Glomerular endothelial cell (primary cell): ENCODE results near the gene CCR3. TPM values are rescaled to one million over a fixed set of nuclear protein-coding genes. Genes with fewer than 3 reads are reported as not detected.

ENCODE experiments used
- DNase-seq: peaks from one replicate; pipeline ENCODE4 v3.0.0-alpha.2; 2011; ENCODE audit warnings: low read depth, low spot score; ENCODE audit errors: extremely low read depth
- total RNA-seq: library from RNA; depleted of rRNA; stranded (reverse); fragments of >200 nt; gene quantifications from 2 replicates; pipeline ENCODE4 v1.2.3, GENCODE V29; 2015

CCR3 gene
- total RNA-seq, 1 donor from 2014 or later, result not detected

DNA sequence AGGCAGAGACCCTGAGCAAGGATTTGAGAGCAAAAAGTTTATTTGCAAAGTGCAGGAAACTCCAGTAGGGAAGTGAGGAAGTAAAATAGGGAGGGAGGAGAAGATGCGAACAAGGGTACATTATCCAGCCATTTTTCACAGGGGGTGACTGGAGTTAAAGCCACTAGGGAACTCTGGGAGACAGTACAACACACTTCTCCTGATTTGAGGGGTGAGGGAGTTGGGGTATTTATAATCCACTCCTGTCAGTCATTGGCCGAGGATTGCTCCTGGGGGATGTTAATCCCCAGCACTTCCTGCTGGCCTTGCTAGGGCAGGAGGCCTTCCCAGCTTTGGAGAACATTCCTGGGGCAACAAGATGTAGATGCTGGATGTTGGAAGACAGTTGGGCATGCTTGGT lies 28.2 kb downstream of the CCR3 start:
- no peak for DNase-seq

DNA sequence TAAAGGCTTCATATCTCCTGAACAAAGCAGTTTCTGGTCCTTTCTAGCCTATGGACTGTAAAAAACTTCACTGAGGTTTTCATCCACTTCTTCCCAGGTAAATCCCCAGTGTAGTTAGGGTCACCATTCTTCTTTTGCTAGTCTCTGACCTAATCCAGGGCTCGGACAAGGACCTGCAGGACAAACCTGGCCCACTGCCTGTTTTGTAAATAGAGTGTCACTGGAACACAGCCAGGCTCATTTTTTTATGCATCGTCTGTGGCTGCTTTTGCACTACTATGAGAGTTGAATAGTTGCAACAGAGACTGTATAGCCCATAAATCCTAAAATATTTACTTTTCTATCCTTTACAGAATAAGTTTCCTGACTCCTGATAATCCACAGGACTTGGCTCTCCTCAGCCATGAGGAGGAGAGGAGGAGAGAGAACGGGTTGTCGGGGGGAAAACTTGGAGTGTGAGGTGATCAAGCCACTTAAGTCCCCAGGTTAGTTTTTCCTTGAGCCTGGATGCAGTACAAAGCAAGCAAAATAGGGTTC lies 29.0 kb downstream of the CCR3 start:
- no peak for DNase-seq

DNA sequence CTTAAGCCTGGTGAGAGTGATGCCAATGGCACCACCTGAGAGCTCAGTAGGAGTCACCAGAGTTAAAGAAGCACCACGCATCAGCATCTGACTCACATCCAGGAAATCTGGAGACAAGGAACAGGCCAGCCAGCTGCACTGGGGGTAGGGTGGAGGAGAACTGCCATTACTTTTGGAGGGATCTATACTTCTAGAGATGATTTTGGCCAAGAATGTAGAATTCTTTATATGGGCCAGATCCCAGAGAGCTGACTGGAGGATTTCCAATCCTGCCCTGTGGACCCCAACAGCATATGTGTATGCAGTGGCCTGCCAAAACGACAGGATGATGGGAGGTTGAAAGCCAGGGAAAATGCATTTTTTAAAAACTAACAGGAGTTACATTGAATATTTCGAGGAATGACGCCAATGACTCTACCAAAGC lies 29.8 kb downstream of the CCR3 start:
- no peak for DNase-seq

DNA sequence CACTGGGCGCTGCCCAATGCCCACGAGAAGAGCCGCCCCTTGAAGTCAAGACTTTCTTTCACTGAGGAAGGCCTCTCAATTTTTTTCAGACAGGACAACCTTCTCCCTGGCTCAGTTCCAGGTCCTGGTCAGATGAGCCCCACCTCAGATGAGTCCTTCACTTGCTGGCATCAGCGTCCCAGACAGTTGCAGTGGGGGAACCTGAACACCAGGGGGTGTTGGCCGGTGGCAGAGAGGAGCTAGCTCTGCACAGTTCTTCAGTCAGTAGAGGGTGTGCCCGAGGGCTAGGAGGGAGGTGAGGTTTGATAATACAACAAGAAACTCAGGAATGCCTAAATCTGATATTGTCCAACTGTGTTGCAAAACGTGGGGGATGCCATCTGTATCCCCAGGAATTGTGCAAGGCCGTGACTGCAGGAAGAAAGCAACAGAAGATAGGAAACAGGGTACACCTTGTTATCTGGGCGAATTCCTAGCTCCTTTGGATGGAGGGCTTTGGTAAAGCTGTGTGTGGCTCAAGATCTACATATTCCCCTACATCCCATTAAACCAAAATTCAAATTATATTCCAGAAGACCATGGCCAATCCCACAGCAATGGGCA lies 34.3 kb downstream of the CCR3 start:
- no peak for DNase-seq

DNA sequence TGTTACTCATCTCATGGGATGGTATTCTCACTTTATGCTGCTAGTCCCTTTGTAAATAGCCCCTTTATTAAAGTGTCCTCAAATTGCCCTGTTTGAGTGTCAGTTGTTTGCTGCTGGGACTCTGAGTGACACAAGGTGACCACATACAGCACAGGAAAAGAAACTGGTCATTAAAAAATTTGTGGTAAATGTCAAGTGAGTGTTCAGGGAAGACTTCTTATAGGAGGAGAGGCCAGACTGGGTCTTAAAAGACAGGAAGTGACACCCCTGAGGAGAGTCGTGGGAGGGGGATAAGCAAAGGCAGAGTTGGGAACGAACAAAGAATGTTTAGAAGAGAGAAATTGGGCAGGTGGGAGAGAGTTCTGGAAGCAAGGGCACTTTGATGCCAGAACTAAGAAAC lies 35.2 kb downstream of the CCR3 start:
- no peak for DNase-seq

DNA sequence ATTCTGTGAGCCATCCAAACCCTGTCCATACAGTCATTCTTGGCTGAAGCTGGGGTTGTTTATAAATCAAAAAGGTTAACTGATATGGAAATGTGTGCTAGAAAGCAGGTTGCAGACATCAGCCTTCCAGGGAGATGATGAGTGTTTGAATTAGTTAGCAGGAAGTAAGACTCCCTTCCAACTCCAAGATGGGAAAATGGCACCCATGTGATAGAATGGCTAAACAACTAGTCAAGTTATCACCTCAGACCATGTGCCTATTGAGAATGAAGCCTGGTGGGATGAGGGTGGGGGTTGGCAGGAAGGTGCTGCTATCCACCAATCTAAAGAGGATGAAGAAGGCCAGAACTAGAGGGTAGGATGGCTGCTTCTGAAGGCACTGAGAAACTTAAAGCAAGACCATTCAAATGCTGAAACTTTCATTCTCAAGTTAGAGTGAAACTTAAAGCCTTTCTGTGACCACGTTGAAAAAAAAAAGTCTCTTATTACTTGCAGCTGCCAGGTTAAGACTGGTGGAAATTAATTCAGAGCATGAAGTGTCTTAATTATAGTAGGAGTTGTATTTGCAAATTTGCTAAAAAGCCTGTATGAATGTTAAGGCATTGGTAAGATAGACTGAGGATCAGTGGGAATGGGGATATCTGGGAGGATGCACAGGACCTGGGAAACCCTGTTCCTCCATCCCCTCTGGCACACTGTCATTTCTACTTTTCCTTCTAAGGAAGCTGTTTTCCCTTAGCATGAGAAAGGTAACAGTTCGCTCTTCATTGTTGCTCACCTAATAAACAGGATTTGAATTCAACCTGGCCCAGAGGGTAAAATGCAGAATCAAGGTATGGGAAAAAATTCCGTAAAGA lies 36.8 kb downstream of the CCR3 start:
- no peak for DNase-seq

DNA sequence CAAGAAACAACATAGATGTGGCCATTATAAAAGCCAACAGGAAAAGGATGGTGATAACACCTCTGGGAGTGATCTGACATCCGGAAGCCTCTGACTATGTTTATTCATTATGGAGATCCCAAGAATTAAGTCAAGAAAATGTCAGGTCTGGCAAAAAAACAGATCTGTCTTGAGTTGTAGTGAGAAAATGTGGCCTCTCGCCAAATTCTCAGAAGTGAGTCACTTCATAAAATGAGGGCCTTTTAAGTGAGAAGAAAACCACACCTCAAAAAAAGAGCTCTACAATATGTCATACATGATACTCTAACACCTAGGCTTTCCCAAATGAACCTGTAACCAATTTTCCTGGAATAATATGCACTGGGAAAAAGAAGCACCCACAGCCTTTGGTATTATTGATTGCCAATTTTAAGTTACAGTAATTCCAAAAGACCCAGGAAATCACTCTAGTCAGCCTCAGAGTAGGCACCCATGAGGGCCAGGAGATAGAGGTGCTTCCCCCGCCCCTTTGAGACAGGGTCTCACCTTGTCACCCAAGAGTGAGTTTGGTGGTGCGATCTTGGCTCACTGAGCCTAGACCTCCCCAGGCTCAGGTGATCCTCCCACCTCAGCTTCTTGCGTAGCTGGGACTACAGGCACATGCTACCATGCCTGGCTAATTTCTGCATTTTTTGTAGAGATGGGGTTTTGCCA lies 38.0 kb downstream of the CCR3 start:
- DNase-seq, result no peak

DNA sequence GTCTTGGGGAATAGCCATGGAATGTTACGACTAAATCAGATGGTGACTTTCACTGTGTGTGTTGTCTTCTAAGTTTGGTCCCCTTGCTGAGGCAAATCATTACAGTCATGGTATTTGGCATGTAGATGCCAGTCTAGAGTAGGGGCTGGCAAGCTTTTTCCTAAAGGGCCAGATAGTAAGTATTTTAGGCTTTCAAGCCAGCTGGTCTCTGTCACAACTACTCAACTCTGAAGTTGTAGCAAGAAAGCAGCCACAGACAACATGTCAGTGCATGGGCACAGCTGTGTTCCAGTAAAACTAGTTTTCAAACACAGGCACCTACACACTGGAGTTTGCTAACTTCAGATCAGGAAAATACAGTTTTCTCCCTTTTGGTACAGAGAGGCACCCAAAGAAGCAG lies 39.3 kb downstream of the CCR3 start:
- DNase-seq, result no peak

DNA sequence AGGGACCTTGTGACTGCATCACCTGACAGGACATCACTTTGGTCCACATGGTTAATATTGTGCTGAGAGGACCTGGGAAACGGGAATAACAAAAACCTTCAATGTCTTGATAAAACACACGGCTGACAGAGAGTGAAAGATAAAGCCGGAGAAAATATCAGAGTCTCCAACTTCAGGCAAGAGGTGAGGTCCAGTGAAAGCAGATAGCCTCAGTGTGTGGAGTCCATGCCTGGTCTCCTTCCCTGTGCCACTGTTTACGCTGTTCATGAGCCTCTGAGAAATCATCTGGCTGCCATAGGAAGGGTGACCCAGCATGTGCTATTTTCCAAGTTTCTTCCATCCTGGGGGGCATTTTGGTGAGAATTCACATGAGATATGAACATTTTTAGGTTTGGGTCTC lies 39.8 kb downstream of the CCR3 start:
- no peak for DNase-seq

DNA sequence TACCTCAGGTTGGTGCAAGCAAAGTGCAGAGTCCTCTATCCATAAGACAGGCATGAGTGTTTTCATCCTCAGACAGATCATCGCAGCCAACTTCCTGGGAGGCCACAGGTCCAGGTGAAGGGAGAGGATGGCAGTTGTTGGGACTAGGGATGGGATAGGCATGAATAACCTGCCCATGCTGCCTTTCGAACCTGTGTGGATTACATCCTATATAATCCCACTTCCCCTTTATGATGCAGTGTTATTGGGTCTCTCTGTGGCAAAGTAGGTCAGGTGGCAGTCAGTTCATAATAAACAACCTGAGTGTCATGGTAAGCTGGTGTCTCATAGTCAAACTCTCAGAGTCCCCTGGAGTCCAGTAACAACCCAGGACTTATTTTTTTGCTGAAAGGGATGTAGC lies 40.4 kb downstream of the CCR3 start:
- no peak for DNase-seq

DNA sequence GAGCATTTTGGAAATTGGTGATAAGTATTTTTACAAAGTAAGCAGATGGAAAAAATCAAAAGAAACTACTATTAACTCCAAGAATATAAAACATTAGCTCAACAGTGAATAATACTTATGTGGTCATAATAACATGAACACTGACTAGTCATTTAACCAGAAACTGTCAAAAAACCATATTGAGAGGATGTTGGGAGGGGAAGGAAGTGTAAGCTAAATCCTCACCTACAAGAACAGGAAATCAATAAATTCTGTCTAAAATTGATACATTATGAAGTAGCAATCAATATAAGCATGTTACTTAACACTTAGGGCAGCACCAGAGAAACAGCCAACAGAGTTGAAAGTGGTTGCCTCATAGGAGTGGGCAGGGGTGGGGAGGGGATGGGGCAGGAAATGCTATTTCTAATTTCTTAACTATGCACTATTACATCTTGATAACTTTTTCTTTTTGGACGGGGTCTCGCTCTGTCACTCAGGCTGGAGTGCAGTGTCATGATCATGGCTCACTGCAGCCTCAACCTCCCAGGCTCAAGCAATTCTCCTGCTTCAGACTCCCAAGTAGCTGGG lies 41.7 kb downstream of the CCR3 start:
- no peak for DNase-seq

DNA sequence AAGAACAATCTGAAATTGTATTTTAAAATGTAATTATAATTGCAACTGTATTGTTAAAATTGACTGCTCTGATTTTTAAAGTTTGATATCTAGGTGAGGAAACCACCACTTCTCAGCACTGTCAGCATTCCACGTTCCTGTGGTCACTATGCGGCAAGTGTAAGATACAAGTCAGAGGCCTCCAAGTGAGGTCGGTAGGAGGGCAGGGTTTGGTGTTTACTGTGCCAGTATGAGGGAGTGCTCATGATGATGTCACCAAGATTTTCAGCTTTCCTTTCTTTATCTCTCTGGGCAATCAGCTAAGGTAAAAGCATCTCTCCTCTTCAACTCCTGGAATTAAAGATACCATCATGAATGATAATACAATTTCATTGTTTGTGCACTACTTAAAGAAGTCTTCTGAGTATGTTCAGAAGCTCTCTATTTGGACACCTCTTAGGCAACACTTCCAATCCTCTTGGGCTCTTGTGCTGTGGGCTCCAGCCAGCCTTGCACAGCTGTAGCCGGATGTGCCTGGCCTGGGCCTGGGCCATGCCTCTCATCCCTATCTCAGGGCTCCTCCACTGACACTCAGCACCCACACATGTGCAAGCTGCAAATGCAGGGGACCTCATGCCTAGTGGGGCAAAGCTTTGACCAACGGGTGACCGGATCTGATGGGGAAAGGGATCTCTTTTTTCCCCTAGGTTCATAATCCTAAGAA lies 42.9 kb downstream of the CCR3 start:
- no peak for DNase-seq

DNA sequence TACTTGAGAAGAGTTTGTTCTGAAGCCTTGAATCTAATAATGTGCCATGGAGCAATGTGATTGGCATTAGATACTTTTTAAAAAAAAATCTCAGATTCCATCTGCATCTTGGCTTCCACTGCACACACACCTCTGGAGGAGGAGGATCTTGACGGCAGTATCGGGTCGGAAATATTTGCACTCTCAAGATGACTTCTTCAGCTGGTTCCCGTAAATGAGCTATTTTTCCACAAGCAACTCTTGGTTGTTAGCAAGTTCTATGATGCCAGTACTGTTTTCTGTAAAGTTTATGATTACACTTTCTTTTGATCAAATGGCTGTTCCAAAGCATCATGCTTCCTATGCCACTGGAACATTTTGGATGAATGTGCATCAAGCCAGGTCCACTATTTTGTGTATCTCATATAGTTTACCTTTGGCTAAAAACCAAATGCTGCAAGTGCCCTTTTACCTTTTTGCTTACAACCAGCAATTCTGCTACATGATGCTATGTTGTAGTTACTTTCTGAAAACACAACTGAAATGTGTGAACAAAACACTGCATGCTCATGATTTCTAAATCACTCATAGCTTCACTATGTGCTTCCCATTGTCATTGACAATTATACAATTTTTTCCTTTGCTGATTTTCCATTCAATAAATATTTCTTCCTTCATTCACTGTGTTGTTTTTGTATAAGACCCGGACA lies 43.8 kb downstream of the CCR3 start:
- no peak for DNase-seq

DNA sequence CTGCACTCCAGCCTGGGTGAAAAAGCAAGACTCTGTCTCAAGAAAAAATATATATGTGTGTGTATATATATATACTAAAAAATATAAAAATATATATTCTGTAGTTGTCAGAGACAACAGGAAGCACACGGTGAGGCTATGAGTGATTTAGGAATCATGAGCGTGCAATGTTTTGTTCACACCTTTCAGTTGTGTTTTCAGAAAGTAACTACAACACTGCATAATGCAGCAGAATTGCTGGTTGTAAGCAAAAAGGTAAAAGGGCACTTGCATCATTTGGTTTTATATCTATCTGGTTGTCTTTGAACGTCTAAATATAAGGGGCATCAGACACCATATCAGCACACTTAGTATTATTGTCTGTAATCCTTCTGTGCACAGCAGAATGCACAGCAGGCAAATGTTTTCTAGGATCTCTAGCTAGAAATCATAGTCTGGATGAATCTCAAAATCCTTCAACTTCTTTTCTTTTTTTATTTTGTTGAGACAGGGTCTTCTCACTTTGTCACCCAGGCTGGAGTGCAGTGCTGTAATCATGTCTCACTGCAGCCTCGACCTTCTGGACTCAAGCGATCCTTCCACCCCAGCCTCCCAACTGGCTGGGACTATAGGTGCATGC lies 44.8 kb downstream of the CCR3 start:
- DNase-seq, result no peak

DNA sequence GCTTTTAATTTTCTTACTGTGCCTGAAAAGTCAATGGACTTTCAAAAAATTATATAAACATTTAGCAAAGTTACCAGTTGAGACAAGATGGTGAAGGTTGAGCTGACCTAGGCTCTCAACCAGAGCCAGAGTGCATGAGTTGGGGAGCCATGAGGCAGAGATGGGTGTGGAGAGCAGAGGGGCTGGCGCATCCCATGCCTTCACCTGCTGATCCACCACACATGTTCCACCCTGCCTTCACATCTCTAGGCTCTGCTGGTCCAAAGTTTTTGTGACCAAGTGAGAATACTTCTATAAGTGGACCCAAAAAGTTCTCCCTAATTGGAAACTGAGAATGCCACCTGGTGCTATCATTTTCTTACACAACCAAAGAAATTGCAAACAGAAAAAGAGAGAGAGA lies 47.3 kb downstream of the CCR3 start:
- DNase-seq, result no peak

DNA sequence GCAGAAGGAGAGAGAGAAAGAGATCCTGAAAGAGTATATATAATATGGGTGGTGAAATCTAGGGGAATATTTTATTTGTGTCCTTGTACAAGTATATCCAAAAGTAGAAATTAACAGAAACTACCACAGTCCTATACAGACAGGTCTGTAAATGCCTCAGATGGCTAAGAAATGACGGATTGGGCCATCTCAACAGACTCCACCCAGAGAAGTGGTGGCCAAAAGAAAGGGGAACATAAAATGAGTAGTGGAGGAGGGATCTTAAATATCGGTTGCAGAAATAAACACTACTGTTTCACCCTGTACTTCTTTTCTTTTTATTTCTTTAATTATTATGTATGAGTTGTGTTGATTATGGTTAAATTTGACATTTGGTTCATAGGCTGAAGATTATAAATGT lies 47.7 kb downstream of the CCR3 start:
- DNase-seq, result no peak

DNA sequence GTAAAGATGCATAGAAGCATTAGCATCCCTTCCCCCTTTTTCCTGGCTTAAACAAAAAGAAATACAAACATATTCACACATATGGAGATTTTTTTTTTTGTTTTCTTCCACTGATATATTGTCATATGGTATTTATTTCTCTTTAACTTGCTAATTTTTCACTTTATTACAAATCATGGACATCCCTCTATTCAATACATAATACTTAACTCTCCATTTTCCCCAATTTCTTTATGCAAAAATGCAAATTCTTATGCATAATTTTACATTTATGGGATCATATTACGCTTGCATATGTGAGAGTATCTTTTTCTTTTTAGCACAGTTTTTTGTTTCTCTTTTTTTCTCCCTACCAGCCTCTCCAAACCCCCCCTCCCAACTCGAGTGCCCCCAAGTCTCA lies 48.8 kb downstream of the CCR3 start:
- no peak for DNase-seq

DNA sequence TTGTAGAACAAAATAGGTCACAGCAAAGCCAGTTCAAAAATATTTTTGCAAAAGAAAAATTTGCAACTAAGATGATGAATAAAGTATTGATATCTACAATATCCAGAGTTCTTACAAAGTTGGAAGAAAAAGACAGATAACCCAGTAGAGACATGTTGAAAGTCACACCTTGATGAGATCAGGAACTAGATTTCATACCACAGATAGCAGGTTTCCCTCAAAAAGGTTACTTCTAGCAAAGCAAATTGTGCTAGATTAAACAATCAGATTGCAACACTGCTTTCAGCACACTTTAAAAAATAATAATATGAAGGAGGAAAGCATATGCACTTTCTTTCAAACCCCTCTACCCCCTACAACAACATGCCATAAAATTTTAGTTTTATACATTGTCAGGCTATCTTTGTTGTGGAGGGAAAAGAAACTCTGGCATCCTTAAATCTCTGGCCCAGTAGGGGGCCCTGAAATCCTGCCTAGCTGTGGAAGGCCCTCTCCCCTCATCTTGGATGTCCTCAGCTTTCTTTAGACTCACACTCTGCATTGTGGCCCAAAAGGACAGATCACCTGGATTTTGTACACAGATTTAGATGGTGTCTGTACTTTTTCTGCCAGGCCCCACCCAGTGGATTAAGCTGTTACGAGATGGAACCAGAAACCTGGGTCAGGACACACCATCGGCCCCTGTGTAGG lies 50.9 kb downstream of the CCR3 start:
- no peak for DNase-seq
